Smooth muscle cell (in vitro differentiated cells): ENCODE results near the gene HOXC10. TPM values are rescaled to one million over a fixed set of nuclear protein-coding genes. Genes with fewer than 3 reads are reported as not detected.

Source experiments
- DNase-seq: peaks from one replicate; lab custom pipeline; 2025; ENCODE audit not compliant: unreplicated experiment; lab: John Stamatoyannopoulos, UW
- H2AFZ ChIP-seq: fragments of 200-600 bp; sonication (generic); 2 replicates; pipeline ENCODE4 v1.6.0; 2016; ENCODE audit warnings: antibody characterized with exemption, low read depth, mild to moderate bottlenecking
- H3F3A ChIP-seq: fragments of 200-600 bp; sonication (generic); 2 replicates; pipeline ENCODE4 v1.6.0; 2017; ENCODE audit warnings: antibody characterized with exemption, low read depth
- H3K27ac ChIP-seq: fragments of 200-600 bp; sonication (generic); 2 replicates; pipeline ENCODE4 v1.5.1; 2016; ENCODE audit warnings: low read depth, mild to moderate bottlenecking
- H3K27me3 ChIP-seq: fragments of 200-600 bp; sonication (generic); 2 replicates; pipeline ENCODE4 v1.6.1; 2016; ENCODE audit warnings: low read depth, mild to moderate bottlenecking
- H3K36me3 ChIP-seq: fragments of 200-600 bp; sonication (generic); 2 replicates; pipeline ENCODE4 v1.5.1; 2016; ENCODE audit warnings: low read depth
- H3K4me1 ChIP-seq: fragments of 200-600 bp; sonication (generic); 2 replicates; pipeline ENCODE4 v1.5.1; 2016; ENCODE audit warnings: low read depth
- H3K4me2 ChIP-seq: fragments of 200-600 bp; sonication (generic); 2 replicates; pipeline ENCODE4 v1.6.0; 2016; ENCODE audit warnings: mild to moderate bottlenecking
- H3K4me3 ChIP-seq: fragments of 200-600 bp; sonication (generic); 2 replicates; pipeline ENCODE4 v1.5.1; 2016; ENCODE audit warnings: mild to moderate bottlenecking
- H3K79me2 ChIP-seq: fragments of 200-600 bp; sonication (generic); 2 replicates; pipeline ENCODE4 v1.6.0; 2016; ENCODE audit warnings: low read depth, mild to moderate bottlenecking
- H3K9ac ChIP-seq: fragments of 200-600 bp; sonication (generic); 2 replicates; pipeline ENCODE4 v1.6.0; 2016; ENCODE audit warnings: low read depth
- H3K9me3 ChIP-seq: fragments of 200-600 bp; sonication (generic); replicated peaks from 2 replicates; pipeline ENCODE4 v1.5.1; 2016; ENCODE audit warnings: low read depth
- H4K20me1 ChIP-seq: fragments of 200-600 bp; sonication (generic); 2 replicates; pipeline ENCODE4 v1.6.0; 2016; ENCODE audit warnings: low read depth
- CTCF ChIP-seq: fragments of 200-600 bp; sonication (generic); IDR thresholded peaks from 2 replicates; pipeline ENCODE4 v1.5.1; 2017; ENCODE audit warnings: borderline replicate concordance, mild to moderate bottlenecking, antibody characterized with exemption; ENCODE audit not compliant: insufficient read depth, poor library complexity, severe bottlenecking
- WGBS: methylation state at CpG from one replicate; pipeline ENCODE4 v1.1.7; 2016; ENCODE audit warnings: low lambda C conversion rate; 5-methylcytosine and 5-hydroxymethylcytosine counted together
- polyA plus RNA-seq: library from polyadenylated mRNA; unstranded; fragments of >200 nt; fragmentation: Nextera tagmentation; extraction: Ambion mirVana; gene quantifications from 2 replicates; pipeline ENCODE4 v1.2.1, GENCODE V29; 2016
- total RNA-seq: library from RNA; depleted of rRNA; stranded (reverse); fragments of >200 nt; gene quantifications from 2 replicates; pipeline ENCODE4 v1.2.3, GENCODE V29; 2014

Gene HOXC10
- total and polyA plus RNA-seq, 2 experiments from 2014 or later: 0.66 TPM; not detected in 1

- no peak for DNase-seq
- no peak overlapping the region for H3K9ac ChIP-seq
- no peak overlapping the region for H3K4me3 ChIP-seq
- H2AFZ ChIP-seq: no peak overlapping the region
- H3K4me1 ChIP-seq: peaks cover 8% of the 10 kb centered on the region
- H3K79me2 ChIP-seq: no peaks in the 10 kb centered on the region
- WGBS: 37% methylated on average over 22 of the region's 22 CpGs
- no peaks in the 10 kb centered on the region for H3K36me3 ChIP-seq
- H3K27ac ChIP-seq: no peak overlapping the region
- H3K9me3 ChIP-seq: no peaks in the 10 kb centered on the region
- no peaks in the 10 kb centered on the region for H4K20me1 ChIP-seq
- no peak for TF ChIP-seq CTCF
- H3F3A ChIP-seq: no peaks in the 10 kb centered on the region
- peak overlapping the region; percentile 81 for H3K4me2 ChIP-seq
- peaks cover 99% of the 10 kb centered on the region for H3K27me3 ChIP-seq
Observed at GRCh38 chr12:54034785-54035310, 49.9 kb downstream of the HOXC10 start.

DNA sequence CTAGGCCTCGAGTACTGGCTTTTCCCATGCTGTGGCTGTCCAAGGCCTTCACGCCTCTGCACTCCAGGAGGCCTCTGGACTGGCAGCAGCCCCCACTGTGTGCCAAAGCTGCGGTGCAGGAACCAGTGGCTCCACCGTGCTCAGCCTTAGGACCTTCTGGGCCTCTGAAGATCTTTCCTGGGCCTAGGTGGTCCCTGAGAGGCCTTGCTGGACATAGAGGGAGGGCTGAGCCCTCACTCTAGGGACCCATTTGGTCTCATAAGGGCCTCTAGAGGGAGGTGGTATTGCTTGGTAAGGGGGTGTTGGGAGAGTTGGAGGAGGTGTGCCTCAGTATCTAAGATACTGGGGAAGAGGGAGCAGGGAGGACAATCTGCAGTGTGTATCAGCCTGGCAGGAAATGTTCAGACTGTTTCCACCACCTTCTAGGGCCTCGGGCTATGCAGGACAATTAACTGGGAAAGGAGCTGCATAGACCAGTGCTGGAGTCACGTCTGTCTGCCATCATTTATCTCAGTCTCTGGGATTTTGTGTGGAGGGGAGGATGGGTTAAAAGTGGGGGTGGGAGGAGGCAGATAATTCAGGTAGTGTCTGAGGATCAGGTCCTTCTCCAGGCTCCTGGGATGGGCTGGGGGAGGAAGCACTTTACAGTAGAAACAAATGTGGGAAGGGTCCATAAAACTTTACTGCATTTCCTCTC is 50.8 kb downstream of the HOXC10 start:
- whole genome bisulfite sequencing: 52% methylated on average over 6 of the region's 6 CpGs
- no peaks in the 10 kb centered on the region for H4K20me1 ChIP-seq
- no peak for DNase-seq

DNA sequence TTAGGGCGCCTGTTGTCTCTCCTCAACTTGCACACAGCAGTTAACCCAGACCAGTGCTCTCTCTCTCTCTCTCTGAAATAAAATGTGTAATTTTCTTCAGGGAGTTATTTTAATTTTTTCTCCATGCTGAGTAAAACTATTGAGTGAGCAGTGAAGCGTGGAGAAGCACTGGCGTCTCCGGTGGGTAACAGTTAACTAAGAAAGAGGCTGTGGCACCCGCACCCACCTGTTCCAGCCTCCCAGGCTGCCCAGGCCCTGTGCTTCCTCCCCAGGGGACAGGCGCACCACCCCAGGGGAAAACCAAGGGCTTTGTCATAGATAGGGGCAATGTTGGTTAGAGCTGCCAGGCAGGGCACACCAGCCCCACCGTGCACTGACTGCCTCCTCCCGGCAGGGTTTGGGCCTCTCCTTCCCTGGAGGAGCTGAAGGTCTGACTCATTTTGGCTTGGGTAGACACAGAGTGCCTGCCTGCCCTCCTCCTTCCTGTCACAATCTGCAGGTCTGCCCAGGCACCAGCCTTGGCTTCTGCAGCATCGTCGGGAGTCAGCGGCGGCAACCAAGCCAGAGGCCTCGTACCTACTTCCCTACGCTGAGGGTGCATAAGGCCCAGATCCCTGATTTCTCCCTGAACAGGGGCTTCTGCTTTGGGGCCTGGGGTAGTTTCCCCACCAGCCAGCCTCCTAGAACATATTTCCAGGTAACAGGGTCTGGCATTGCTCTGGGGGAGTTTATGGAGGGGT is 51.8 kb downstream of the HOXC10 start:
- Histone ChIP-seq H3K9me3 (no peaks in the 10 kb centered on the region), H4K20me1 (no peaks in the 10 kb centered on the region), H3K4me2 (no peak overlapping the region), H3F3A (no peaks in the 10 kb centered on the region), H3K79me2 (no peaks in the 10 kb centered on the region), H3K27ac (no peak overlapping the region), H3K9ac (no peak overlapping the region), H3K4me1 (no peaks in the 10 kb centered on the region), H3K27me3 (peaks cover 100% of the 10 kb centered on the region), H3K4me3 (no peak overlapping the region), H2AFZ (no peak overlapping the region), H3K36me3 (no peaks in the 10 kb centered on the region)
- no peak for DNase-seq
- no peak for TF ChIP-seq CTCF
- WGBS: 72% methylated on average over 14 of the region's 14 CpGs

More for the DNA sequence above, 50.8 kb downstream of the HOXC10 start:
- Histone ChIP-seq H3K27ac (no peak overlapping the region), H3K79me2 (no peaks in the 10 kb centered on the region), H3K27me3 (peaks cover 99% of the 10 kb centered on the region), H2AFZ (no peak overlapping the region), H3F3A (no peaks in the 10 kb centered on the region), H3K36me3 (no peaks in the 10 kb centered on the region), H3K9me3 (no peaks in the 10 kb centered on the region), H3K4me3 (no peak overlapping the region), H3K4me1 (peaks cover 4% of the 10 kb centered on the region), H3K9ac (no peak overlapping the region), H3K4me2 (no peak overlapping the region)
- TF ChIP-seq CTCF: no peak
